MM.1S (cell line): Measurements from ENCODE around the gene C10orf67.

Source experiments
- EZH2 ChIP-seq: fragments of 300-600 bp; sonication (generic); optimal IDR thresholded peaks from 2 replicates; pipeline ENCODE3; 2017; ENCODE audit warnings: low read depth, mild to moderate bottlenecking, antibody characterized with exemption, low read length, mixed read lengths
- EZH2phosphoT487 ChIP-seq: fragments of 300-600 bp; sonication (generic); IDR thresholded peaks from 2 replicates; pipeline ENCODE4 v1.6.1; 2018; ENCODE audit warnings: antibody characterized with exemption, low read length
- TF ChIP-seq, protein P1 (sequence below): fragments of 300-600 bp; sonication (generic); IDR thresholded peaks from 2 replicates; pipeline ENCODE4 v1.5.1; 2016; ENCODE audit warnings: antibody characterized with exemption, low read length, mixed read lengths

- TF ChIP-seq, protein P1, sequence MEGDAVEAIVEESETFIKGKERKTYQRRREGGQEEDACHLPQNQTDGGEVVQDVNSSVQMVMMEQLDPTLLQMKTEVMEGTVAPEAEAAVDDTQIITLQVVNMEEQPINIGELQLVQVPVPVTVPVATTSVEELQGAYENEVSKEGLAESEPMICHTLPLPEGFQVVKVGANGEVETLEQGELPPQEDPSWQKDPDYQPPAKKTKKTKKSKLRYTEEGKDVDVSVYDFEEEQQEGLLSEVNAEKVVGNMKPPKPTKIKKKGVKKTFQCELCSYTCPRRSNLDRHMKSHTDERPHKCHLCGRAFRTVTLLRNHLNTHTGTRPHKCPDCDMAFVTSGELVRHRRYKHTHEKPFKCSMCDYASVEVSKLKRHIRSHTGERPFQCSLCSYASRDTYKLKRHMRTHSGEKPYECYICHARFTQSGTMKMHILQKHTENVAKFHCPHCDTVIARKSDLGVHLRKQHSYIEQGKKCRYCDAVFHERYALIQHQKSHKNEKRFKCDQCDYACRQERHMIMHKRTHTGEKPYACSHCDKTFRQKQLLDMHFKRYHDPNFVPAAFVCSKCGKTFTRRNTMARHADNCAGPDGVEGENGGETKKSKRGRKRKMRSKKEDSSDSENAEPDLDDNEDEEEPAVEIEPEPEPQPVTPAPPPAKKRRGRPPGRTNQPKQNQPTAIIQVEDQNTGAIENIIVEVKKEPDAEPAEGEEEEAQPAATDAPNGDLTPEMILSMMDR = no peak
- TF ChIP-seq EZH2 = no peak
- TF ChIP-seq EZH2phosphoT487 = no peak
These were observed 148.6 kb downstream of the C10orf67 start for GRCh38 chr10:23195846-23196600.
